PC-9 (cell line): ENCODE data around the gene STAG1.

ENCODE experiments used
- EZH2 ChIP-seq: fragments of 200-600 bp; sonication (generic); IDR thresholded peaks from 2 replicates; pipeline ENCODE4 v1.8.0; 2017; ENCODE audit warnings: antibody characterized with exemption, low read depth
- TF ChIP-seq, protein P1 (sequence below): fragments of 200-600 bp; sonication (generic); conservative IDR thresholded peaks from 2 replicates; pipeline ENCODE4 v1.6.1; 2017; ENCODE audit warnings: mixed run types, antibody characterized with exemption, mild to moderate bottlenecking, moderate library complexity

DNA sequence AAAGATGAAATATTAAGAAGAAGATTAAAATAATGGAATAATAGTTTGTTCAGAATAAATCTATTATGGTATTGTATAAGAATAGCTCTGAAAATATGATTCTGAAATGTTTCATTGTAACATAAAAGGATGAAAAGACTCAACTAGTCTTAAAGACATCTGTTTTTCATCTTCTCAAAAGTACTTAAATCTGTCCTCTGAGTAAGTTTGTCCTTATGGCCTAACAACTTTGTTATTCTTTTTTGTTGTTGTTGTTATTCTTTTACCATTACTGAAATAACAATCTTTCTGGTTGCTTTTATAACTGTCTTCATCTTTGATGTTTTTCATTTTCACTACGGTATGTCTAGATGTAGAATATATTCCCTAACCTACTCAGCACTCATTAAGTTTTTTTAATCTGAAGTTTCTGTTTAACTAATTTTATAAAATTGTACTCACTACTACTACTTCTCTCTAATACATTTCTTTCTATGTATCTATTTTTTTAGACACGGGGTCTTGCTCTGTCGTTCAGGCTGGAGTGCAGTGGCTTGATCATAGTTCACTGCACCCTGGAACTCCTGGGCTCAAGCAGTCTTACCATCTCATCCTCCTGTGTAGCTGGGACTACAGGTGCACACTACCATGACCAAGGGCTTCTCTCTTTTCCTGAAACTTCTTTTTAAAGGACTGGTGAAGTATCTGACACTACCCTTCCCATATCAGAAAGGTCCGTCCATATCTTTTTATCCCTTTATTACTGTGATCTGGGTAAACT is 261.4 kb downstream of the STAG1 start:
- TF ChIP-seq, protein P1, sequence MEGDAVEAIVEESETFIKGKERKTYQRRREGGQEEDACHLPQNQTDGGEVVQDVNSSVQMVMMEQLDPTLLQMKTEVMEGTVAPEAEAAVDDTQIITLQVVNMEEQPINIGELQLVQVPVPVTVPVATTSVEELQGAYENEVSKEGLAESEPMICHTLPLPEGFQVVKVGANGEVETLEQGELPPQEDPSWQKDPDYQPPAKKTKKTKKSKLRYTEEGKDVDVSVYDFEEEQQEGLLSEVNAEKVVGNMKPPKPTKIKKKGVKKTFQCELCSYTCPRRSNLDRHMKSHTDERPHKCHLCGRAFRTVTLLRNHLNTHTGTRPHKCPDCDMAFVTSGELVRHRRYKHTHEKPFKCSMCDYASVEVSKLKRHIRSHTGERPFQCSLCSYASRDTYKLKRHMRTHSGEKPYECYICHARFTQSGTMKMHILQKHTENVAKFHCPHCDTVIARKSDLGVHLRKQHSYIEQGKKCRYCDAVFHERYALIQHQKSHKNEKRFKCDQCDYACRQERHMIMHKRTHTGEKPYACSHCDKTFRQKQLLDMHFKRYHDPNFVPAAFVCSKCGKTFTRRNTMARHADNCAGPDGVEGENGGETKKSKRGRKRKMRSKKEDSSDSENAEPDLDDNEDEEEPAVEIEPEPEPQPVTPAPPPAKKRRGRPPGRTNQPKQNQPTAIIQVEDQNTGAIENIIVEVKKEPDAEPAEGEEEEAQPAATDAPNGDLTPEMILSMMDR: no peak
- no peak for TF ChIP-seq EZH2
